ENCODE data around the gene HERC3.

HERC3 gene

GRCh38 chr4:88661739-88662138 is 69.5 kb downstream of the HERC3 start:
- no peak for DNase-seq

- DNase-seq = no peak
Observed at GRCh38 chr4:88672987-88673386, 80.7 kb downstream of the HERC3 start.

GRCh38 chr4:88673886-88674285 is 81.6 kb downstream of the HERC3 start:
- DNase-seq = no peak

- DNase-seq = peak; percentile 17
Observed at GRCh38 chr4:88674565-88674964, 82.3 kb downstream of the HERC3 start.

GRCh38 chr4:88674979-88675378 is 82.7 kb downstream of the HERC3 start:
- peak; percentile 11 for DNase-seq

GRCh38 chr4:88675543-88675942 is 83.3 kb downstream of the HERC3 start:
- no peak for DNase-seq

- DNase-seq = no peak
Observed at GRCh38 chr4:88681209-88681608, 88.9 kb downstream of the HERC3 start.

- no peak for DNase-seq
Observed at GRCh38 chr4:88690355-88690754, 98.1 kb downstream of the HERC3 start.

GRCh38 chr4:88693792-88694191 is 101.5 kb downstream of the HERC3 start:
- no peak for DNase-seq

- no peak for DNase-seq
Observed at GRCh38 chr4:88696630-88697029, 104.3 kb downstream of the HERC3 start.

GRCh38 chr4:88697141-88697540 is 104.9 kb downstream of the HERC3 start:
- DNase-seq = no peak

- DNase-seq = no peak
Observed at GRCh38 chr4:88697588-88698329, 105.5 kb downstream of the HERC3 start, which contains the start of gene NAP1L5. TSS of gene NAP1L5 (minus strand) at chr4:88697829. CDS start at chr4:88697754, 75 bp downstream.

- DNase-seq = no peak
Observed at GRCh38 chr4:88698519-88698918, 106.2 kb downstream of the HERC3 start.

- DNase-seq = no peak
Observed at GRCh38 chr4:88702782-88703181, 110.5 kb downstream of the HERC3 start.

- no peak for DNase-seq
Observed at GRCh38 chr4:88705223-88705622, 112.9 kb downstream of the HERC3 start.

- DNase-seq = no peak
Observed at GRCh38 chr4:88705805-88706492, 113.7 kb downstream of the HERC3 start.

GRCh38 chr4:88706574-88706973 is 114.3 kb downstream of the HERC3 start:
- no peak for DNase-seq

GRCh38 chr4:88709989-88710388 is 117.7 kb downstream of the HERC3 start:
- no peak for DNase-seq

GRCh38 chr4:88713782-88714181 is 121.5 kb downstream of the HERC3 start:
- DNase-seq = no peak

GRCh38 chr4:88718098-88718497 is 125.8 kb downstream of the HERC3 start:
- no peak for DNase-seq

- DNase-seq = no peak
Observed at GRCh38 chr4:88719381-88719780, 127.1 kb downstream of the HERC3 start.

GRCh38 chr4:88720451-88721428 is 128.5 kb downstream of the HERC3 start:
- DNase-seq = no peak

GRCh38 chr4:88722276-88722780 is 130.0 kb downstream of the HERC3 start:
- DNase-seq = no peak
